ENCODE results near the gene TP73.

DNA sequence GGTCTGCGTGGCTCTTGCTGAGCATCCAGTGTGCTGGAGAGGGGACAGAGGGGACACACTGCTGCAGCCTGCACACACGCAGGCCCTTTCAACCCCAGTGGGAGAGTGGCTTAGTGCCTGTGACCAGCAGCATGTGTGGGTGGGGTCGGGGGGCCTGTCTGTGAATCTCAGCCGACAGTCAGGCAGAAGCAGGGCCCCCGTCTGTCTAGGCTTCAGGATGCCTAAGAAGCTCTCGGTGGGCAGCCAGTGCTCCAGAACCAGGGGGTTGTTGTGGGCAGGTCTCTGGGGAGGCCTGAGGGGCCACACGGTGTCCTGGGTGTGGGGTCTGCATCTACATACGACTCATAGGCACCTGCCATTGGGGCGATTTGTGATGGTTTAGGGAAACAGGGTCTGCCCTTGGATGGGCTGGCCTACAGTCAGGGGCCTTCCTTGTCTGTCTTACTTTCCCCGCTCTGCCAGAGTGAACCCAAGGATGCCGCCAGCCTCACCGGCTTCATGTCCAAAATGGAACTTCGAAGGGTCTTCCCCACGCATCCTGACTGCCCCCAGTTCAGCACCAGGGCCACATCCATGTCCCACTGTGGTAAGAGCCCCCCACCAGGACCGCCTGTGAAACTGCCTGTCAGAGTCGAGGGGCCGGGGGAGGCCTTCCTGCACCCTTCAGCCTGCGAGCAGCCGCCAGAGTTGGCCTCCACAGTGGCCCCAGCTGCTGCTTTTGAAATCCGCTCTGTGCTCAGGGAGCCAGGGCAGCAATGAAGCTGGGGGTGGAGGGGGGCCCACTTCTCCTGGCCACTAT is 101.5 kb downstream of the TP73 start:
- TF ChIP-seq ZNF8 (CRISPR knock-in tag; IDR thresholded peaks at IDR 0.05) = no peak
- no peak for TF ChIP-seq ZC3H10 (CRISPR knock-in tag; IDR thresholded peaks at IDR 0.05)
- no peak for TF ChIP-seq ISL1 (CRISPR knock-in tag; IDR thresholded peaks at IDR 0.05)
- no peak for TF ChIP-seq ZFP3 (CRISPR knock-in tag; IDR thresholded peaks at IDR 0.05)
- TF ChIP-seq ARNTL (CRISPR knock-in tag; IDR thresholded peaks at IDR 0.05; ENCODE audit: borderline replicate concordance, low read depth) = no peak
- TF ChIP-seq TCF4 (CRISPR knock-in tag; IDR thresholded peaks at IDR 0.05; ENCODE audit: borderline replicate concordance) = no peak
- TF ChIP-seq, protein P1, sequence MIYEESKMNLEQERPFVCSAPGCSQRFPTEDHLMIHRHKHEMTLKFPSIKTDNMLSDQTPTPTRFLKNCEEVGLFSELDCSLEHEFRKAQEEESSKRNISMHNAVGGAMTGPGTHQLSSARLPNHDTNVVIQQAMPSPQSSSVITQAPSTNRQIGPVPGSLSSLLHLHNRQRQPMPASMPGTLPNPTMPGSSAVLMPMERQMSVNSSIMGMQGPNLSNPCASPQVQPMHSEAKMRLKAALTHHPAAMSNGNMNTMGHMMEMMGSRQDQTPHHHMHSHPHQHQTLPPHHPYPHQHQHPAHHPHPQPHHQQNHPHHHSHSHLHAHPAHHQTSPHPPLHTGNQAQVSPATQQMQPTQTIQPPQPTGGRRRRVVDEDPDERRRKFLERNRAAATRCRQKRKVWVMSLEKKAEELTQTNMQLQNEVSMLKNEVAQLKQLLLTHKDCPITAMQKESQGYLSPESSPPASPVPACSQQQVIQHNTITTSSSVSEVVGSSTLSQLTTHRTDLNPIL (CRISPR knock-in tag; IDR thresholded peaks at IDR 0.05; ENCODE audit: low read depth) = no peak
- TF ChIP-seq, protein P2, sequence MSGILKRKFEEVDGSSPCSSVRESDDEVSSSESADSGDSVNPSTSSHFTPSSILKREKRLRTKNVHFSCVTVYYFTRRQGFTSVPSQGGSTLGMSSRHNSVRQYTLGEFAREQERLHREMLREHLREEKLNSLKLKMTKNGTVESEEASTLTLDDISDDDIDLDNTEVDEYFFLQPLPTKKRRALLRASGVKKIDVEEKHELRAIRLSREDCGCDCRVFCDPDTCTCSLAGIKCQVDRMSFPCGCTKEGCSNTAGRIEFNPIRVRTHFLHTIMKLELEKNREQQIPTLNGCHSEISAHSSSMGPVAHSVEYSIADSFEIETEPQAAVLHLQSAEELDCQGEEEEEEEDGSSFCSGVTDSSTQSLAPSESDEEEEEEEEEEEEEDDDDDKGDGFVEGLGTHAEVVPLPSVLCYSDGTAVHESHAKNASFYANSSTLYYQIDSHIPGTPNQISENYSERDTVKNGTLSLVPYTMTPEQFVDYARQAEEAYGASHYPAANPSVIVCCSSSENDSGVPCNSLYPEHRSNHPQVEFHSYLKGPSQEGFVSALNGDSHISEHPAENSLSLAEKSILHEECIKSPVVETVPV (CRISPR knock-in tag; IDR thresholded peaks at IDR 0.05) = no peak
- no peak for TF ChIP-seq GLIS3 (CRISPR knock-in tag; IDR thresholded peaks at IDR 0.05)
- TF ChIP-seq, protein P3, sequence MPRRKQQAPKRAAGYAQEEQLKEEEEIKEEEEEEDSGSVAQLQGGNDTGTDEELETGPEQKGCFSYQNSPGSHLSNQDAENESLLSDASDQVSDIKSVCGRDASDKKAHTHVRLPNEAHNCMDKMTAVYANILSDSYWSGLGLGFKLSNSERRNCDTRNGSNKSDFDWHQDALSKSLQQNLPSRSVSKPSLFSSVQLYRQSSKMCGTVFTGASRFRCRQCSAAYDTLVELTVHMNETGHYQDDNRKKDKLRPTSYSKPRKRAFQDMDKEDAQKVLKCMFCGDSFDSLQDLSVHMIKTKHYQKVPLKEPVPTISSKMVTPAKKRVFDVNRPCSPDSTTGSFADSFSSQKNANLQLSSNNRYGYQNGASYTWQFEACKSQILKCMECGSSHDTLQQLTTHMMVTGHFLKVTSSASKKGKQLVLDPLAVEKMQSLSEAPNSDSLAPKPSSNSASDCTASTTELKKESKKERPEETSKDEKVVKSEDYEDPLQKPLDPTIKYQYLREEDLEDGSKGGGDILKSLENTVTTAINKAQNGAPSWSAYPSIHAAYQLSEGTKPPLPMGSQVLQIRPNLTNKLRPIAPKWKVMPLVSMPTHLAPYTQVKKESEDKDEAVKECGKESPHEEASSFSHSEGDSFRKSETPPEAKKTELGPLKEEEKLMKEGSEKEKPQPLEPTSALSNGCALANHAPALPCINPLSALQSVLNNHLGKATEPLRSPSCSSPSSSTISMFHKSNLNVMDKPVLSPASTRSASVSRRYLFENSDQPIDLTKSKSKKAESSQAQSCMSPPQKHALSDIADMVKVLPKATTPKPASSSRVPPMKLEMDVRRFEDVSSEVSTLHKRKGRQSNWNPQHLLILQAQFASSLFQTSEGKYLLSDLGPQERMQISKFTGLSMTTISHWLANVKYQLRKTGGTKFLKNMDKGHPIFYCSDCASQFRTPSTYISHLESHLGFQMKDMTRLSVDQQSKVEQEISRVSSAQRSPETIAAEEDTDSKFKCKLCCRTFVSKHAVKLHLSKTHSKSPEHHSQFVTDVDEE (CRISPR knock-in tag; IDR thresholded peaks at IDR 0.05) = no peak
- TF ChIP-seq RARB (CRISPR knock-in tag; IDR thresholded peaks at IDR 0.05) = no peak
- no peak for TF ChIP-seq CSDC2 (CRISPR knock-in tag; IDR thresholded peaks at IDR 0.05)
- TF ChIP-seq ZFP30 (CRISPR knock-in tag; IDR thresholded peaks at IDR 0.05) = no peak

Data from SK-N-SH treated with all-trans-retinoic acid at 6 μM for 48 hours (cell line).